HepG2 (cell line): ENCODE results near the gene ZNF606. TPM values are rescaled to one million over a fixed set of nuclear protein-coding genes. Genes with fewer than 3 reads are reported as not detected.

Experiments
- ADNP ChIP-seq: sonication (generic); formaldehyde crosslinking; IDR thresholded peaks from 2 replicates; pipeline ENCODE4 v1.4.0; 2020; ENCODE audit warnings: missing genetic modification reagents
- CBX5 ChIP-seq: sonication (generic); formaldehyde crosslinking; IDR thresholded peaks from 2 replicates; pipeline ENCODE4 v1.4.0; 2020; ENCODE audit warnings: missing genetic modification reagents, borderline replicate concordance
- CREB3 ChIP-seq: sonication (generic); formaldehyde crosslinking; IDR thresholded peaks from 2 replicates; pipeline ENCODE4 v1.5.0; 2020; ENCODE audit warnings: missing genetic modification reagents
- E2F2 ChIP-seq: sonication (generic); formaldehyde crosslinking; IDR thresholded peaks from 2 replicates; pipeline ENCODE4 v1.4.0; 2020; ENCODE audit warnings: missing genetic modification reagents, borderline replicate concordance
- HOXA5 ChIP-seq: sonication (generic); formaldehyde crosslinking; IDR thresholded peaks from 2 replicates; pipeline ENCODE4 v1.4.0; 2020; ENCODE audit warnings: missing genetic modification reagents
- HOXA9 ChIP-seq: sonication (generic); formaldehyde crosslinking; IDR thresholded peaks from 2 replicates; pipeline ENCODE4 v1.8.1; 2022; ENCODE audit warnings: missing genetic modification reagents, mild to moderate bottlenecking, moderate library complexity, borderline replicate concordance
- NR1H2 ChIP-seq: sonication (generic); formaldehyde crosslinking; IDR thresholded peaks from 2 replicates; pipeline ENCODE4 v1.8.1; 2022; ENCODE audit warnings: low read depth, missing genetic modification reagents, borderline replicate concordance
- PHF8 ChIP-seq: sonication (generic); formaldehyde crosslinking; IDR thresholded peaks from 2 replicates; pipeline ENCODE4 v1.5.0; 2020; ENCODE audit warnings: missing genetic modification reagents
- SETDB1 ChIP-seq: sonication (generic); formaldehyde crosslinking; IDR thresholded peaks from 2 replicates; pipeline ENCODE4 v1.5.1; 2020; ENCODE audit warnings: missing genetic modification reagents, mild to moderate bottlenecking, borderline replicate concordance
- TOPORS ChIP-seq: sonication (generic); formaldehyde crosslinking; IDR thresholded peaks from 2 replicates; pipeline ENCODE4 v1.8.0; 2023; ENCODE audit warnings: mild to moderate bottlenecking, missing genetic modification reagents
- YEATS2 ChIP-seq: sonication (generic); formaldehyde crosslinking; IDR thresholded peaks from 2 replicates; pipeline ENCODE4 v1.4.0; 2020; ENCODE audit warnings: missing genetic modification reagents, borderline replicate concordance
- ZMYM3 ChIP-seq: sonication (generic); formaldehyde crosslinking; IDR thresholded peaks from 2 replicates; pipeline ENCODE4 v1.5.1; 2020; ENCODE audit warnings: mild to moderate bottlenecking, missing genetic modification reagents
- ZNF180 ChIP-seq: sonication (generic); formaldehyde crosslinking; IDR thresholded peaks from 2 replicates; pipeline ENCODE4 v1.4.0; 2020; ENCODE audit warnings: low read depth, missing genetic modification reagents, borderline replicate concordance
- ZNF564 ChIP-seq: sonication (generic); formaldehyde crosslinking; IDR thresholded peaks from 2 replicates; pipeline ENCODE4 v1.8.1; 2023; ENCODE audit warnings: mild to moderate bottlenecking, missing genetic modification reagents
- ZNF570 ChIP-seq: sonication (generic); formaldehyde crosslinking; IDR thresholded peaks from 2 replicates; pipeline ENCODE4 v1.4.0; 2020; ENCODE audit warnings: mild to moderate bottlenecking, missing genetic modification reagents, borderline replicate concordance
- ZNF746 ChIP-seq: sonication (generic); formaldehyde crosslinking; IDR thresholded peaks from 2 replicates; pipeline ENCODE4 v1.8.0; 2022; ENCODE audit warnings: mild to moderate bottlenecking, missing genetic modification reagents
- ZNF75D ChIP-seq: sonication (generic); formaldehyde crosslinking; IDR thresholded peaks from 2 replicates; pipeline ENCODE4 v1.8.1; 2023; ENCODE audit warnings: missing genetic modification reagents, mild to moderate bottlenecking, borderline replicate concordance
- ZNF777 ChIP-seq: sonication (generic); formaldehyde crosslinking; IDR thresholded peaks from 2 replicates; pipeline ENCODE4 v1.4.0; 2020; ENCODE audit warnings: missing genetic modification reagents
- polyA plus RNA-seq, 8 experiments: library from polyadenylated mRNA; depleted of rRNA in 3 of 8; stranded (reverse) in 7 of 8; unstranded in 1 of 8; fragments of >200 nt; fragmentation: Illumina TruSeq in 4 of 8; extraction: Trizol in 4 of 8; gene quantifications; 2 replicates each; pipeline versions ENCODE4 v1.2.1 to v1.2.3, GENCODE V29; 2011 to 2016; ENCODE audit warnings: low read depth in 4 of 8, missing spikeins in 1 of 8, mixed read lengths in 1 of 8; ENCODE audit not compliant: insufficient read depth in 1 of 8
- total RNA-seq, 5 experiments: library from RNA; depleted of rRNA; stranded (reverse); fragments of >200 nt; fragmentation: Illumina TruSeq; extraction: Trizol; gene quantifications; 2 replicates each; pipeline ENCODE4 v1.2.3, GENCODE V29; 2016; ENCODE audit warnings: low read depth in 1 of 5
- TF ChIP-seq, protein P1 (sequence below): IDR thresholded peaks from 2 replicates; pipeline ENCODE4 v1.6.1; 2016; ENCODE audit warnings: missing compliant biosample characterization, missing genetic modification reagents, borderline replicate concordance
- TF ChIP-seq, protein P2 (sequence below): sonication (generic); formaldehyde crosslinking; IDR thresholded peaks from 2 replicates; pipeline ENCODE4 v1.5.0; 2020; ENCODE audit warnings: missing genetic modification reagents, mild to moderate bottlenecking, borderline replicate concordance

The ZNF606 gene
- total and polyA plus RNA-seq, 2 of the 13 experiments (the other 11 are each of a cell fraction or from before 2014, with no cell fraction given) = 4.2 to 14.8 TPM

DNA sequence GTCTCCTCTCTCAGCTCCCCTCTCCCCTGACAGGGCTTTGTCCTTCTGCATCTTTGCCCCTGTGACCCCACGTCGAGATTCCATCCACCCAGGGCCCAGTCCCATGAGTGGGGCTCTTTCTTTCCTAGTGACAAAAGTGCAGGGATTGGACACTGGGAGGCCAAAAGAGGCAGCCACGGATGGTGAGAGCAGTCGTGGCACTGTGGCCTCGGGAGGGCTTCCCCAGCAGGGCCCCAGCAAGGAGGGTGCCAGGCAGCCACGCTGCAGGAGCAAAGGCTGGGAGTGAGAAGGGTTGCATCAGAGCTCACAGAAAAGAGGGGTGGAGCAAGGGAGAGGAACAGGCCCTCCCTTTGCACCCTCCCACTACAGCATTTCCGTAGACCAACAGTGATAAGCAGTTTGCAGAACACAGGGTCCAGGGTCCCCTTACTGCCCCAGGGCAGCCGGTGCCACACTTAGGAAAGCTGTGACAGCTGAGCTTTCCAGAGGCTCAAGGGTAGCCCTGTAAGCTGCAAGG is 36.1 kb upstream of the ZNF606 start (continued):
- no peak for TF ChIP-seq ADNP
- no peak for TF ChIP-seq HOXA9 (CRISPR knock-in tag)
- no peak for TF ChIP-seq E2F2 (CRISPR knock-in tag)
- TF ChIP-seq PHF8 (CRISPR knock-in tag) = peak; percentile 20; the same call in 1 of the 2 replicates
- no peak for TF ChIP-seq ZNF570 (CRISPR knock-in tag)
- TF ChIP-seq, protein P1, sequence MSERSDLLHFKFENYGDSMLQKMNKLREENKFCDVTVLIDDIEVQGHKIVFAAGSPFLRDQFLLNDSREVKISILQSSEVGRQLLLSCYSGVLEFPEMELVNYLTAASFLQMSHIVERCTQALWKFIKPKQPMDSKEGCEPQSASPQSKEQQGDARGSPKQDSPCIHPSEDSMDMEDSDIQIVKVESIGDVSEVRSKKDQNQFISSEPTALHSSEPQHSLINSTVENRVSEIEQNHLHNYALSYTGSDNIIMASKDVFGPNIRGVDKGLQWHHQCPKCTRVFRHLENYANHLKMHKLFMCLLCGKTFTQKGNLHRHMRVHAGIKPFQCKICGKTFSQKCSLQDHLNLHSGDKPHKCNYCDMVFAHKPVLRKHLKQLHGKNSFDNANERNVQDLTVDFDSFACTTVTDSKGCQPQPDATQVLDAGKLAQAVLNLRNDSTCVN (CRISPR knock-in tag) = no peak
- TF ChIP-seq HOXA5 (CRISPR knock-in tag) = no peak
- TF ChIP-seq ZNF180 (CRISPR knock-in tag) = no peak
- no peak for TF ChIP-seq TOPORS
- no peak for TF ChIP-seq CREB3 (CRISPR knock-in tag)
- peak; percentile 34; the same call in 1 of the 2 replicates for TF ChIP-seq ZMYM3 (CRISPR knock-in tag)
- no peak for TF ChIP-seq ZNF75D (CRISPR knock-in tag)
- peak; percentile 78; the same call in 1 of the 2 replicates for TF ChIP-seq CBX5 (CRISPR knock-in tag)
- no peak for TF ChIP-seq NR1H2
- TF ChIP-seq, protein P2, sequence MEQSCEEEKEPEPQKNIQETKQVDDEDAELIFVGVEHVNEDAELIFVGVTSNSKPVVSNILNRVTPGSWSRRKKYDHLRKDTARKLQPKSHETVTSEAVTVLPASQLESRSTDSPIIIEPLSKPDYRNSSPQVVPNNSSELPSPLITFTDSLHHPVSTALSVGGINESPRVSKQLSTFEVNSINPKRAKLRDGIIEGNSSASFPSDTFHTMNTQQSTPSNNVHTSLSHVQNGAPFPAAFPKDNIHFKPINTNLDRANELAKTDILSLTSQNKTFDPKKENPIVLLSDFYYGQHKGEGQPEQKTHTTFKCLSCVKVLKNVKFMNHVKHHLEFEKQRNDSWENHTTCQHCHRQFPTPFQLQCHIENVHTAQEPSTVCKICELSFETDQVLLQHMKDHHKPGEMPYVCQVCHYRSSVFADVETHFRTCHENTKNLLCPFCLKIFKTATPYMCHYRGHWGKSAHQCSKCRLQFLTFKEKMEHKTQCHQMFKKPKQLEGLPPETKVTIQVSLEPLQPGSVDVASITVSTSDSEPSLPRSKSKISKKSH (CRISPR knock-in tag) = peak; percentile 80; the same call in 1 of the 2 replicates
- no peak for TF ChIP-seq SETDB1 (CRISPR knock-in tag)
- 0 out of 2 replicates have a peak, but pooled peaks have one; percentile 23 for TF ChIP-seq YEATS2 (CRISPR knock-in tag)
- 0 out of 2 replicates have a peak, but pooled peaks have one; percentile 46 for TF ChIP-seq ZNF746 (CRISPR knock-in tag)
- TF ChIP-seq ZNF564 (CRISPR knock-in tag) = no peak
- 0 out of 2 replicates have a peak, but pooled peaks have one; percentile 20 for TF ChIP-seq ZNF777 (CRISPR knock-in tag)
